ENCODE measurements around the gene IGFBP1.
"Not testable (repeated sequence)": the region's sequence is repeated elsewhere in the genome, so short reads cannot be mapped to it uniquely, and the experiment has no call there.

The IGFBP1 gene

DNA sequence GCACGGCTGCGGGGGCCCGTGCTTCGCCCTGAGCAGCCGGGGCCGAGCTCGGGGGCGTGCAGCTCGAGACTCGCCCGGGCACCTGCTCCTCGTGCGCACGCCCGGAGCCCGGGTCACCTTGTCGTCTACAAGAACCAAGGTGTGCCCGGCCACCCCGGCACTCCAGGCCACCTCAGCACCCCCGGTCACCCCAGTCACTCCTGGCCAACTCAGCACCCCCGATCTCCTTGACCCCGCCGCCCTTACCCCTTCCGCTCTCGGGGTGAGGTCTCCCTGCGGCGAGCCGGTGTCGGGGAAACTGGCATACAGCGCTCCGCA, 33.1 kb downstream of the IGFBP1 start:
- H3K9me3 Mint-ChIP-seq, result no peaks in the 10 kb centered on the region
- H3K27ac Mint-ChIP-seq, result no peak overlapping the region
- intact Hi-C loops (cut with micrococcal nuclease), result no loop called here
- peaks cover 4% of the 10 kb centered on the region for H3K4me1 Mint-ChIP-seq (ENCODE audit: low read depth)
- peaks cover 76% of the 10 kb centered on the region for H3K27me3 Mint-ChIP-seq
- H3K36me3 Mint-ChIP-seq (ENCODE audit: low read depth), result no peaks in the 10 kb centered on the region
- H3K4me3 Mint-ChIP-seq, result no peak overlapping the region

DNA sequence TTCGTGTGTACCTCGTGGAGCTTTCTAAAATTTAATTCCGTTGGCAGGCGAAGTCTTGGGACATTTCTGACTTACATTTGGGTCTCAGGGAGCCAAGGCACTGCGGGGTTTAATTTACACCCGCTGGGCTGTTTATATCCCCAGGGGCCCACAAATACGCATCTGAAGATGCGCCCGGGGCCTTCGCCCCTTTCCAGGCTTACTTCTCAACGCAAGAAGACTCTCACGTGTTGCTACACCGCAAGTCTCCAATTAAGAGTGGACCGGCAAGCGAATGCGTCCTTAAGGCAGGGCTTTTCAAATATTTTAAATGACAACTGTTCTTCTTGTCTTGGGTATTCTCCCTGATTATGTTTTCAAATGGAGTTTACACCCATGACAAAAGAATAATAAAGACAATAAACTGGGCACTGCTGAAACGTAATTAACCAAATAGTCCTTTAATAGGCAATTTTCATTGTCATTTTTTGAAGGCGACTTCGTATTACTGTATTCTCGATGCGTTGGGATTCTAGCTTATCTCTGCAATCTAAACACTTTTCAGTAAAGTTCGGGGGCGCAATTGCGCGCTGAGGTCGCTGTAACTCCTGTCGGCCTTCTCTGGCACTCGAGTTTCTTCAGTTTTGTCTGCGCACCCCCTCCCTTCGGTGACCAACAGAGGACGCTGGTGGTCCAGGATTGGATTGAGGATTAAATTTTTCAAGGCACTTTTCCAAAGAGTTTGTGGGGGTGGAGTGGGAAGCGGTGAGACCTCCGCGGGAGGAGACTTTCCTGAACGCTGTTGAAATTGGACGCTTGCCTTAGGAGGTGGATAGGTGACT, 33.6 kb downstream of the IGFBP1 start:
- Mint-ChIP-seq H3K4me3 (no peak overlapping the region), H3K27me3 (peaks cover 75% of the 10 kb centered on the region), H3K27ac (no peak overlapping the region), H3K36me3 (ENCODE audit: low read depth) (no peaks in the 10 kb centered on the region), H3K9me3 (no peaks in the 10 kb centered on the region), H3K4me1 (ENCODE audit: low read depth) (peaks cover 4% of the 10 kb centered on the region)
- intact Hi-C loops (cut with micrococcal nuclease), result no loop called here

DNA sequence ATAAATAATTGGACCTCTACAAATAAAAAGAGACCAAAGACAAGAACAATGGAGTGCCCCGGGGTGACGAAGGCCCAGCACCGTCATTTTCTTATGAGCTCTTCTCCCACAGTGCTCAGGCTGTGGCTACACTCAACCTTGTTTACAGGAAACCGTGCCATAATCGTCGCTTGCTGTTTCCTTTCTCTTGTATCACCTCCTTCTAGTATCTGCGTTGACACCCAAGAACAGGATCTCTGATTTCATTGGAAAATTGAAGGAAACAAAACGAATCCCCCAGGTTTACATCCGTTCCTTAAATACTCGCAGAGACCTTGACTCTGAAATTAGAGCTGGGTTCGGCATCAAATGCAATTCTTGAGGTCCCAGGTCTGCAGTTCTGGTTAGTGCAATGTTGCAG, 34.5 kb downstream of the IGFBP1 start:
- no peak overlapping the region for H3K4me3 Mint-ChIP-seq
- no peaks in the 10 kb centered on the region for H3K36me3 Mint-ChIP-seq (ENCODE audit: low read depth)
- H3K4me1 Mint-ChIP-seq (ENCODE audit: low read depth), result peaks cover 4% of the 10 kb centered on the region
- H3K9me3 Mint-ChIP-seq, result no peaks in the 10 kb centered on the region
- H3K27me3 Mint-ChIP-seq, result peaks cover 67% of the 10 kb centered on the region
- H3K27ac Mint-ChIP-seq, result no peak overlapping the region
- intact Hi-C loops (cut with micrococcal nuclease), result no loop called here

DNA sequence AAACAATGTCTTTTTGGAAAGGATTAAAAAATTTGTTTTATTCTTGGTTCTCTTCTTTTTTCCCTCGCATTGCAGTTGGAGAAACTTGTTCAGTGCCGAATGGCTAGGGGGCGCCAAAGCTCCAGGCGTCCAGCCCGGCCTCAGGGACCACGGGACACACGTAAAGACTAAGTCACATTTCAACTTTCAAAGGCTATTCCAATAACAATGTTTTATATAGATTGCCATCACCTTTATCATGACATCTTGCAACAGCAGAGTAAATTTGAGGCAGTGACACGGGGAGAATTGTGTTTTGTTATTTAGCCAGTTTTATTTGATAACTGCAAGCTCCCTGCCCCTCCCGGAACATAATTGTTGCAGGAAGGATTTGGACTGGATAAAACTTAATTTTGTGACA, 35.0 kb downstream of the IGFBP1 start:
- intact Hi-C loops (cut with micrococcal nuclease), result no loop called here
- Mint-ChIP-seq H3K4me1 (ENCODE audit: low read depth) (peaks cover 4% of the 10 kb centered on the region), H3K27me3 (peaks cover 63% of the 10 kb centered on the region), H3K36me3 (ENCODE audit: low read depth) (no peaks in the 10 kb centered on the region), H3K9me3 (no peaks in the 10 kb centered on the region), H3K27ac (no peak overlapping the region), H3K4me3 (no peak overlapping the region)

DNA sequence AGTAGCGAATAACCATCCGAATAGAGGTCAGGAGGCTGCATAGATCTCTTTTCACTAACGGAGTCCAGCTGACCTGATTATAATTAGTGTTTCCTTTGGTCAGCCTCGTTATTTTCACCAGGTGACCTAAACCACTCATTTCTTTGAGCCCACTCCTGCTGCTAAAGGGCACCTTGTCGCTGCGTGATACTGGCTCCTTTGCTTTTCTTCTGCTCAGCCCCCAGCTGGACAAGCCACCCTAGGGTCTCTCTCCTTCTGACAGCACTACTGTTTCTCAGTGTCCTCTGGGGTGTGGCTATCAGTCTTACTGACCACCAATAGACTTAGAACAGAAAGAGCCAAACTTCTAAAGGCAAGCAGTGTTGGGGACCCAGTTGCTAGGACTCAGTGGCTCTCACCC, 35.5 kb downstream of the IGFBP1 start:
- intact Hi-C loops (cut with micrococcal nuclease), result no loop called here
- no peak overlapping the region for H3K4me3 Mint-ChIP-seq
- peaks cover 4% of the 10 kb centered on the region for H3K4me1 Mint-ChIP-seq (ENCODE audit: low read depth)
- no peak overlapping the region for H3K27ac Mint-ChIP-seq
- peaks cover 59% of the 10 kb centered on the region for H3K27me3 Mint-ChIP-seq
- H3K9me3 Mint-ChIP-seq, result no peaks in the 10 kb centered on the region
- H3K36me3 Mint-ChIP-seq (ENCODE audit: low read depth), result no peaks in the 10 kb centered on the region

DNA sequence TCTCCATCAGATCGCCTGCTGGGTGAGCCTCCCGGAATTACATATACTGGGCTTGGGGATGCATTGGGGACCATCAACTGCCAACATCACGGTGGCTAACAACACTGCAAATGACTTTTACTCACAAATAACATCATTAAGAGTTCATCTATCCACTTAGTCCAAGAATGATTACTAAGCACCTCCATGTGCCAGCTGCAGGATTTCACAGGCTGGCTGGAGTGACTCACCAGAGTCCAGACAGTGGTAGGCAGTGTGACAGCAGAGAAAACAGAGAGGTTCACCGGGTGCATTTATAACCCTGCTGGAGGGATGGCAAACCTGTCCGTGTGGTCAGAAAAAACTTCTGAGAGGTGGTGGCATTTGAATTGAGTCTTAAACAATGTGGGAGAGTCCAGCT, 36.0 kb downstream of the IGFBP1 start:
- Mint-ChIP-seq H3K4me3 (no peak overlapping the region), H3K36me3 (ENCODE audit: low read depth) (no peaks in the 10 kb centered on the region), H3K9me3 (no peaks in the 10 kb centered on the region), H3K4me1 (ENCODE audit: low read depth) (peaks cover 4% of the 10 kb centered on the region), H3K27me3 (peaks cover 58% of the 10 kb centered on the region), H3K27ac (no peak overlapping the region)
- intact Hi-C loops (cut with micrococcal nuclease), result no loop called here

DNA sequence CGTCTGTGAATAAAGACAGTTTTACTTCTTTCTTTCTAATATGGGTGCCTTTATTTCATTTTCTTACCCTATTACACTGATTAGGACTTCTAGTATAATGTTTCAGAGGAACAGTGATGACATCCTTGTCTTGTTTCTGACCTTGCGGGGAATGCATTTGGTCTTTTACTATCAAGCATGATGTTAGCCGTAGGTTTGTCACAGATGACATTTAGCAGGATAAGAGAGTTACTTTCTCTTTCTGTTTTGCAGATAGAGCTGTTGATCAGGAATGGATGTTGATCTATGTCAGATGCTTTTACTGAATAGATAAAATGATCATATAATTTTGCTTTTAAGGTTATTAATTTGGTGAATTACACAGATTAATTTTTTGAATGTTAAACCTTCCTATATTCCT, 39.4 kb downstream of the IGFBP1 start:
- peaks cover 26% of the 10 kb centered on the region for H3K27me3 Mint-ChIP-seq
- H3K27ac Mint-ChIP-seq, result no peak overlapping the region
- H3K4me3 Mint-ChIP-seq, result no peak overlapping the region
- H3K9me3 Mint-ChIP-seq, result no peaks in the 10 kb centered on the region
- intact Hi-C loops (cut with micrococcal nuclease), result no loop called here
- peaks cover 4% of the 10 kb centered on the region for H3K4me1 Mint-ChIP-seq (ENCODE audit: low read depth)
- H3K36me3 Mint-ChIP-seq (ENCODE audit: low read depth), result no peaks in the 10 kb centered on the region

DNA sequence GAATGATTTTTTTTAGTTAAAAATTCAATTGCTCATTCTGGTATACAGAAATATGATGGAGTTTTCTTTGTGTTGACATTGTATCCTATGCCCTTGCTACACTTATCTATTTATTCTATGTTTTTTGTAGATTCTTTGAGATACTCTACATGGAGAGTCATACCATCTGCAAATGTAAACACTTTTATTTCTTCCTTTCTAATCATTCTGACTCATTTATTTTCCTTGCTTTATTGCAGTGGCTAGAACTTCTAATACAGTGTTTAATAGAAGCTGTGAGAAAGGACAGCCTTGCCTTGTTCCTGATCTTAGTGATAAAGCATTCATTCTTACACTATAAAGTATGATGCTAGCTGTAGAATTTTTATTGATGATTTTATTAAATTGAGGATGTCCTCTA, 42.7 kb downstream of the IGFBP1 start:
- H3K4me3 Mint-ChIP-seq, result no peak overlapping the region
- H3K4me1 Mint-ChIP-seq (ENCODE audit: low read depth), result no peaks in the 10 kb centered on the region
- H3K36me3 Mint-ChIP-seq (ENCODE audit: low read depth), result no peaks in the 10 kb centered on the region
- peaks cover 5% of the 10 kb centered on the region for H3K27me3 Mint-ChIP-seq
- H3K27ac Mint-ChIP-seq, result no peak overlapping the region
- intact Hi-C loops (cut with micrococcal nuclease), result no loop called here
- H3K9me3 Mint-ChIP-seq, result no peaks in the 10 kb centered on the region

DNA sequence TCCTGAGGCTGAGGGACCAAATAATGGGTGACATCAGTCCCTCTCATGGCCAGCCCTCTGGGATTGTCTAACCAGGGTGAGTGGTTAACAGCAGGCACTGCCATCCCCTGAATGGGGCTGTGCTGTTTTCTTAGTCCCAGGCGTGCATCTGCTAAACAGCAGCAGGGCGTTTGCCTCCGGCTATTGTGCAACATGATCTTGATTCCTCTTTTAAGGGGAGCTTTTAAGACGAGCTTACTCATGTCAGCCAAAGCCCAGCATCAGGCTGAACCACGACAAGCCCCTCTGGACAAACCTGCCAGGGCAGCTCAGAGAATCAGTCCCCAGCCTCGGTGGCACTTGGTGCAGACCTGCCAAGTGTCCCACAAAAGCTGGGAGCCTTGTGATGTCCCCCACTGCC, 49.0 kb downstream of the IGFBP1 start:
- Mint-ChIP-seq H3K4me3 (no peak overlapping the region), H3K9me3 (peaks cover 9% of the 10 kb centered on the region), H3K27ac (no peak overlapping the region), H3K27me3 (peaks cover 6% of the 10 kb centered on the region), H3K4me1 (ENCODE audit: low read depth) (no peaks in the 10 kb centered on the region), H3K36me3 (ENCODE audit: low read depth) (no peaks in the 10 kb centered on the region)
- intact Hi-C loops (cut with micrococcal nuclease), result no loop called here

DNA sequence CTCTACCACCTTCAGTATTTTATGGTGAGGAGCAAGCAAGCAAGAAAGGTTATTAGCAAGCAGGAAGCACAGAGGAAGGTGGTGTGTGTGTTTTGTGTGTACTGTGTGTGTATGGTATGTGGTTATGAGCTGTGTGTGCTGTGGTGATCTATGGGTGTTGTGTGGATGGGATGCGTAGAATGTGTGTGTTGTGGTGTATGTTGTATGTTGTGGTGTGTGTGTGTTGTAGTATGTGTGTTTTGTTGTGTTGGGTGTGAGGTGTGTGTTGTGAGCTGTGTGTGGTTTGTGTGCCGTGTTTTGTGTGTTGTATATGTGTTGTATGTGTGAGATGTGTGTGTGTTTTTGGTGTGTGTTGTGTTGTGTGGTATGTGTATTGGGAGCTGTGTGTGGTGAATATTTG, 49.6 kb downstream of the IGFBP1 start:
- Mint-ChIP-seq H3K27ac (no peak overlapping the region), H3K4me1 (ENCODE audit: low read depth) (no peaks in the 10 kb centered on the region), H3K9me3 (peaks cover 9% of the 10 kb centered on the region), H3K27me3 (peaks cover 5% of the 10 kb centered on the region), H3K4me3 (no peak overlapping the region), H3K36me3 (ENCODE audit: low read depth) (no peaks in the 10 kb centered on the region)
- intact Hi-C loops (cut with micrococcal nuclease), result no loop called here

DNA sequence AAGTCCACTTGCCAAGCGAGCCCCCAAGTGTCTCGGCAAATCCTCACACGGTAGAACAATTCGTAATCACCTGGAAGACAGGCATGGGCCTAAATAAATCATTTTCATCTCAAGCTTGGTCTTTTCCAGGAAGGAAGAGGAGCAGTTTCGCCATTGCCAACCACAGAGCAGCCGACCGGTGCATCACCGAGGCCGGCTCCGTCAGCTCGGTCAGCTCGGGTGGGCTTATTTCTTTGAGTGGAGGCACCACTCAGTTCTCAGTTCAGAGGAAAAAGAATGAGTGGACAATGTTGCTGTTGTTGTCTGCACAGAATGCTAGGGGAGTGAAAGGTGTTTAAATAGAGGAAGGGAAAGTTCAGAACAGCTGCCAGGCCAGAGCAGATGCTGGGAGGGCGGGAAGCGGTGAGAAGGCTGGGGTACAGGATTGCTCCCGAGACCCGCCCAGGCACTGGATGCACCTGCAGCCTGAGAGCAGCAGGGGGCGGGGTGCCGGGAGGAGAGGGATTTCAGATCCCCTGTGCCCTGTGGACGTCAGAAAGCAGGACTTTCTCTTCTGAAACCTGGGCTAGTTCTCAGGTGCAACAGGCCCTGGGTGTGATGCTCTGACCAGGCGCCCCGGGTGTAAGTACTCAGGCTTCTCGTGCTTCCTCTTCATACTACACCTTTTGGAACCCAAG, 50.5 kb downstream of the IGFBP1 start:
- no peak overlapping the region for H3K27ac Mint-ChIP-seq
- H3K36me3 Mint-ChIP-seq (ENCODE audit: low read depth), result no peaks in the 10 kb centered on the region
- H3K9me3 Mint-ChIP-seq, result peaks cover 9% of the 10 kb centered on the region
- intact Hi-C loops (cut with micrococcal nuclease), result no loop called here
- no peaks in the 10 kb centered on the region for H3K4me1 Mint-ChIP-seq (ENCODE audit: low read depth)
- H3K27me3 Mint-ChIP-seq, result peaks cover 6% of the 10 kb centered on the region
- no peak overlapping the region for H3K4me3 Mint-ChIP-seq

DNA sequence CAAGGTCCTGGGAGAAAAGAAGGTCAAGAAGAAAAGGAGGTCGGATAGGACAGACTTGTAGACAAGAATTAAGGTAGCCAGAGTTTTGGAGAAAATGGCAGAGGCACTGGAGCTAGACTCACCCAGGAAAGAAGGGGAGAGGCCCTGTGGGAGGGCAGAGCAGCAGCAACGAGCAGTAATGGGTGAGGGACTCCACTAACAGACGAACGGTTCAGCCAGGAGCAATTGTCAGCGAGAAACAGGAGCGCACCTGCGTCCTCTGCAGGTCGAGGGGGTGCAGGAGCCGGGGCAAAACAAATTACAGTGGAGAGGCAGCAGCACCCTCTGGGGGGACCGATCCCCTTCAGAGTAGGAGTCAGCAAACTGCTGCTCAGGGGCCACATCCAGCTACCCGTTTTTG, 51.3 kb downstream of the IGFBP1 start:
- Mint-ChIP-seq H3K9me3 (peaks cover 9% of the 10 kb centered on the region), H3K4me3 (no peak overlapping the region), H3K27ac (no peak overlapping the region), H3K36me3 (ENCODE audit: low read depth) (no peaks in the 10 kb centered on the region), H3K4me1 (ENCODE audit: low read depth) (no peaks in the 10 kb centered on the region), H3K27me3 (peaks cover 6% of the 10 kb centered on the region)
- intact Hi-C loops (cut with micrococcal nuclease), result no loop called here

DNA sequence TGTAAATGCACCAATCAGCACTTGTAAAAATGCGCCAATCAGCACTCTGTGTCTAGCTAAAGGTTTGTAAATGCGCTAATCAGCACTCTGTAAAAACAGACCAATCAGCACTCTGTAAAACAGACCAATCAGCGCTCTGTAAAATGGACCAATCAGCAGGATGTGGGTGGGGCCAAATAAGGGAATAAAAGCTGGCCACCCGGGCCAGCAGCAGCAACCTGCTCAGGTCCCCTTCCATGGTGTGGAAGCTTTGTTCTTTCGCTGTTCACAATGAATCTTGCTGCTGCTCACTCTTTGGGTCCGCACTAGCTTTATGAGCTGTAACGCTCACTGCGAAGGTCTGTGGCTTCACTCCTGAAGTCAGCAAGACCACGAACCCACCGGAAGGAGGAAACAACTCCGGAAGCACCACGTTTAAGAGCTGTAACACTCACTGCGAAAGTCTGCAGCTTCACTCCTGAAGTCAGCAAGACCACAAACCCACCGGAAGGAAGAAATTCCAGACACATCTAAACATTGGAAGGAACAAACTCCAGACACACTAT, 52.0 kb downstream of the IGFBP1 start:
- H3K4me3 Mint-ChIP-seq; H3K27ac Mint-ChIP-seq; H3K4me1 Mint-ChIP-seq (ENCODE audit: low read depth); H3K27me3 Mint-ChIP-seq; intact Hi-C loops (cut with micrococcal nuclease); H3K9me3 Mint-ChIP-seq; H3K36me3 Mint-ChIP-seq (ENCODE audit: low read depth): not testable (repeated sequence)

DNA sequence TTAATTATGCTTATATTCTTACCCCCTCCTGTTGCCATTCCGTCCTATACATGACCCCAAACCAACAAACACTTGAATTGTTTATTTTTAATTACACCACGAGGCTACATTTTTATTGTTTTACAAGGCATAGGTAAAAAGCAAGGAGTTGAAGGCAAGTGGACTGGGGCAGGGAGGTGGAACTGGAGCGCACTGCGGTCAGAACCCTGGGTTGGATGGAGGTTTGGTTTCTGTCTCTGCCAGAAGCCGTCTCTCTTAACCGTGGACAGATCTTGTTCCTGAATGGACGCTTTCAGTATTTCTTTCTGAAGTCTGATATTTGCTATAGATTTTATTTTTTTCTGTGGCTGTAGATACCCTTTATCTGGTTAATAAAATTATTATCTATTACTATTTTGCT, 52.7 kb downstream of the IGFBP1 start:
- Mint-ChIP-seq H3K27ac (no peak overlapping the region), H3K9me3 (peaks cover 9% of the 10 kb centered on the region), H3K27me3 (peaks cover 6% of the 10 kb centered on the region), H3K36me3 (ENCODE audit: low read depth) (no peaks in the 10 kb centered on the region), H3K4me3 (no peak overlapping the region), H3K4me1 (ENCODE audit: low read depth) (no peaks in the 10 kb centered on the region)
- intact Hi-C loops (cut with micrococcal nuclease), result no loop called here
